Measurements from ENCODE around the gene TIGD6. TPM values are rescaled to one million over a fixed set of nuclear protein-coding genes. Genes with fewer than 3 reads are reported as not detected.

TIGD6 gene
- polyA plus RNA-seq, 4 donors = 5.6 to 7.5 (median 6.8) TPM

GRCh38 chr5:149982505-149982904, 17.9 kb downstream of the TIGD6 start:
- DNase-seq (ENCODE audit: low read depth in 4 of 4, low spot score in 2 of 4) = no peak

GRCh38 chr5:149981206-149981605, 19.2 kb downstream of the TIGD6 start:
- DNase-seq (ENCODE audit: low read depth in 4 of 4, low spot score in 2 of 4) = no peak

- DNase-seq (ENCODE audit: low read depth in 4 of 4, low spot score in 2 of 4) = no peak
Measured at GRCh38 chr5:149979896-149980295, 20.6 kb downstream of the TIGD6 start.

GRCh38 chr5:149975409-149975808, 25.0 kb downstream of the TIGD6 start:
- no peak for DNase-seq (ENCODE audit: low read depth in 4 of 4, low spot score in 2 of 4)

GRCh38 chr5:149969181-149969930, 31.1 kb downstream of the TIGD6 start:
- DNase-seq (ENCODE audit: low read depth in 4 of 4, low spot score in 2 of 4) = no peak

GRCh38 chr5:149966946-149967345, 33.5 kb downstream of the TIGD6 start:
- no peak for DNase-seq (ENCODE audit: low read depth in 4 of 4, low spot score in 2 of 4)

- no peak for DNase-seq (ENCODE audit: low read depth in 4 of 4, low spot score in 2 of 4)
Measured at GRCh38 chr5:149963729-149964128, 36.7 kb downstream of the TIGD6 start.

- DNase-seq (ENCODE audit: low read depth in 4 of 4, low spot score in 2 of 4) = no peak
Measured at GRCh38 chr5:149962601-149963300, 37.7 kb downstream of the TIGD6 start.

- no peak for DNase-seq (ENCODE audit: low read depth in 4 of 4, low spot score in 2 of 4)
Measured at GRCh38 chr5:149961957-149962409, 38.5 kb downstream of the TIGD6 start.

GRCh38 chr5:149961186-149961685, 39.2 kb downstream of the TIGD6 start:
- no peak for DNase-seq (ENCODE audit: low read depth in 4 of 4, low spot score in 2 of 4)

- peak; percentile 84 to 93 (median 90) for DNase-seq (ENCODE audit: low read depth in 4 of 4, low spot score in 2 of 4)
Measured at GRCh38 chr5:149960272-149961185, 39.9 kb downstream of the TIGD6 start, which contains the start of gene SLC26A2. Gene SLC26A2, plus strand, starts transcription at chr5:149960758. Its CDS starts 16,895 bp downstream, at chr5:149977653.

GRCh38 chr5:149959406-149960236, 40.8 kb downstream of the TIGD6 start:
- no peak for DNase-seq (ENCODE audit: low read depth in 4 of 4, low spot score in 2 of 4)

GRCh38 chr5:149957855-149958254, 42.6 kb downstream of the TIGD6 start:
- no peak for DNase-seq (ENCODE audit: low read depth in 4 of 4, low spot score in 2 of 4)

- no peak for DNase-seq (ENCODE audit: low read depth in 4 of 4, low spot score in 2 of 4)
Measured at GRCh38 chr5:149956685-149957084, 43.8 kb downstream of the TIGD6 start.

- DNase-seq (ENCODE audit: low read depth in 4 of 4, low spot score in 2 of 4) = no peak
Measured at GRCh38 chr5:149954798-149955197, 45.7 kb downstream of the TIGD6 start.

- no peak for DNase-seq (ENCODE audit: low read depth in 4 of 4, low spot score in 2 of 4)
Measured at GRCh38 chr5:149953436-149954121, 46.9 kb downstream of the TIGD6 start.

GRCh38 chr5:149951138-149951749, 49.2 kb downstream of the TIGD6 start:
- no peak for DNase-seq (ENCODE audit: low read depth in 4 of 4, low spot score in 2 of 4)

- DNase-seq (ENCODE audit: low read depth in 4 of 4, low spot score in 2 of 4) = no peak
Measured at GRCh38 chr5:149948993-149949392, 51.5 kb downstream of the TIGD6 start.

- DNase-seq (ENCODE audit: low read depth in 4 of 4, low spot score in 2 of 4) = no peak
Measured at GRCh38 chr5:149946118-149946517, 54.3 kb downstream of the TIGD6 start.

Data from left renal cortex interstitium (tissue), 4 donors.